GM03348 (cell line): ENCODE results near the gene PYCR2.
"Not testable (repeated sequence)": the region's sequence is repeated elsewhere in the genome, so short reads cannot be mapped to it uniquely, and the experiment has no call there.

Experiments
- DNase-seq: peaks from one replicate; pipeline ENCODE4 v3.0.0; 2012; ENCODE audit warnings: low spot score

The PYCR2 gene

GRCh38 chr1:225923692-225924555 lies at the start of gene PYCR2:
Gene PYCR2 (minus strand): TSS chr1:225924250. CDS start chr1:225924110, 140 bp downstream.
- peak; percentile 100 for DNase-seq

GRCh38 chr1:225973158-225973557 lies 49.1 kb upstream of the PYCR2 start:
- DNase-seq: no peak

- no peak for DNase-seq
Measured at GRCh38 chr1:225972344-225973152, 48.5 kb upstream of the PYCR2 start.

GRCh38 chr1:225970592-225971157 lies 46.6 kb upstream of the PYCR2 start:
- DNase-seq: not testable (repeated sequence)

- DNase-seq: not testable (repeated sequence)
Measured at GRCh38 chr1:225969751-225970150, 45.7 kb upstream of the PYCR2 start.

GRCh38 chr1:225965231-225965630 lies 41.2 kb upstream of the PYCR2 start:
- DNase-seq: no peak

GRCh38 chr1:225963735-225964530 lies 39.9 kb upstream of the PYCR2 start:
- DNase-seq: no peak

- peak; percentile 41 for DNase-seq
Measured at GRCh38 chr1:225962440-225962975, 38.5 kb upstream of the PYCR2 start.

GRCh38 chr1:225961659-225962439 lies 37.8 kb upstream of the PYCR2 start:
- no peak for DNase-seq

GRCh38 chr1:225958041-225958440 lies 34.0 kb upstream of the PYCR2 start:
- DNase-seq: no peak

GRCh38 chr1:225954753-225955152 lies 30.7 kb upstream of the PYCR2 start:
- no peak for DNase-seq

GRCh38 chr1:225953315-225953714 lies 29.3 kb upstream of the PYCR2 start:
- no peak for DNase-seq

- no peak for DNase-seq
Measured at GRCh38 chr1:225950905-225951497, 27.0 kb upstream of the PYCR2 start.

- DNase-seq: no peak
Measured at GRCh38 chr1:225949041-225949440, 25.0 kb upstream of the PYCR2 start.

GRCh38 chr1:225946803-225947202 lies 22.8 kb upstream of the PYCR2 start:
- DNase-seq: no peak

GRCh38 chr1:225946082-225946620 lies 22.1 kb upstream of the PYCR2 start:
- DNase-seq: no peak

- no peak for DNase-seq
Measured at GRCh38 chr1:225945564-225945963, 21.5 kb upstream of the PYCR2 start.

GRCh38 chr1:225944951-225945350 lies 20.9 kb upstream of the PYCR2 start:
- no peak for DNase-seq

GRCh38 chr1:225944387-225944786 lies 20.3 kb upstream of the PYCR2 start:
- no peak for DNase-seq

GRCh38 chr1:225943582-225943981 lies 19.5 kb upstream of the PYCR2 start:
- DNase-seq: no peak
